Measurements from ENCODE around the gene GNE. TPM values are rescaled to one million over a fixed set of nuclear protein-coding genes. Genes with fewer than 3 reads are reported as not detected.

The GNE gene
- total and polyA plus RNA-seq, 9 of the 15 experiments (the other 6 are each of a cell fraction or from before 2014, with no cell fraction given): 5.1 to 18.6 (median 12.0) TPM

- POLR2A ChIA-PET: interaction anchor here (0.6 to 1.6 kb wide), 8 partner anchors 8 to 768 kb away, joined by 3 to 7 read pairs (median 4); no protein-coding TSS in a partner anchor
- CTCF ChIA-PET (ENCODE audit: low intra/inter-chr PET ratio): no interaction called here
- in situ Hi-C loops (cut with MboI) (no loop called here), intact Hi-C loops (cut with micrococcal nuclease) (no loop called here)
- Histone ChIP-seq H3K79me2 (ENCODE audit: control insufficient read depth, insufficient read depth, low read length) (peaks cover 24% of the 10 kb centered on the region), H3K4me3 (peak overlapping the region; percentile 80), H4K20me1 (replicated peaks; ENCODE audit: control insufficient read depth, insufficient read depth, low read length) (no peaks in the 10 kb centered on the region; the same call in 1 of the 2 replicates), H3K4me2 (ENCODE audit: insufficient read depth, low read length) (peak overlapping the region; percentile 95), H3K9me1 (ENCODE audit: control insufficient read depth, insufficient read depth, low read length) (no peaks in the 10 kb centered on the region), H3K27ac (ENCODE audit: extremely low read depth, low read depth, low read length) (peak overlapping the region; percentile 68), H3K27me3 (ENCODE audit: control insufficient read depth in 2 of 2, insufficient read depth in 2 of 2, low read length in 2 of 2) (no peaks in the 10 kb centered on the region), H3K9ac (ENCODE audit: insufficient read depth in 1 of 2, low read depth in 2 of 2, low read length in 2 of 2) (peak overlapping the region; percentile 69 to 96), H2AFZ (ENCODE audit: low read depth, low read length) (peak overlapping the region; percentile 58), H3K9me3 (replicated peaks; ENCODE audit: control insufficient read depth, insufficient read depth, low read depth, low read length) (no peaks in the 10 kb centered on the region), H3K36me3 (ENCODE audit: control insufficient read depth, insufficient read depth, low read length) (no peaks in the 10 kb centered on the region), H3K4me1 (replicated peaks in 1 of 2; ENCODE audit: control insufficient read depth in 2 of 2, insufficient read depth in 2 of 2, low read length in 2 of 2) (peaks cover 0 to 3% of the 10 kb centered on the region in 2 experiments; a peak in 2 of 5 replicates)
- FAIRE-seq: peak; percentile 11
- no peak for DNase-seq (ENCODE audit: extremely low read depth in 1 of 4, low spot score in 3 of 4)
- 18% methylated on average over 7 of the region's 7 CpGs for WGBS (ENCODE audit: insufficient coverage, low coverage, missing lambda C conversion rate)
- peak; percentile 98 for TF ChIP-seq ZNF121 (CRISPR knock-in tag; conservative IDR thresholded peaks at IDR 0.05)
- peak in 1 of 2 experiments; percentile 41; a peak in 1 of 4 replicates for TF ChIP-seq RCOR1 (IDR thresholded peaks at IDR 0.05; ENCODE audit: borderline replicate concordance in 1 of 2, low read depth in 2 of 2, low read length in 2 of 2)
- TF ChIP-seq ZNF584 (CRISPR knock-in tag; IDR thresholded peaks at IDR 0.05; ENCODE audit: low read depth): no peak
- peak in 1 of 2 experiments; percentile 43; a peak in 2 of 4 replicates for TF ChIP-seq KDM1A (IDR thresholded peaks at IDR 0.05)
- peak; percentile 77 for TF ChIP-seq NFIC (IDR thresholded peaks at IDR 0.05)
- TF ChIP-seq ZNF589 (CRISPR knock-in tag; IDR thresholded peaks at IDR 0.05; ENCODE audit: low read depth): no peak
- TF ChIP-seq CBX8 (IDR thresholded peaks at IDR 0.05; ENCODE audit: borderline replicate concordance, extremely low read depth, low read depth, low read length, poor library complexity, severe bottlenecking): no peak
- peak; percentile 57 for TF ChIP-seq RBM25 (IDR thresholded peaks at IDR 0.05; ENCODE audit: low read depth, low read length, severe bottlenecking)
- TF ChIP-seq ADNP (tag; IDR thresholded peaks at IDR 0.05): 0 out of 2 replicates have a peak, but pooled peaks have one; percentile 56
- TF ChIP-seq IRF9 (tag; IDR thresholded peaks at IDR 0.05): no peak
- peak; percentile 73 for TF ChIP-seq BCOR (IDR thresholded peaks at IDR 0.05)
- TF ChIP-seq ZNF24 (IDR thresholded peaks at IDR 0.05): no peak
- no peak for ATAC-seq
- no TSS peak for BruUV-seq (replicated peaks)
These were observed 817 bp upstream of the GNE start for GRCh38 chr9:36258996-36259533.

Measured in K562 (cell line).